H1 (cell line): ENCODE results near the gene RHBDD1. TPM values are rescaled to one million over a fixed set of nuclear protein-coding genes. Genes with fewer than 3 reads are reported as not detected.

Experiments
- ATF2 ChIP-seq: IDR thresholded peaks from 2 replicates; pipeline ENCODE4 v1.6.1; 2012; ENCODE audit warnings: low read length, inconsistent platforms
- CBX8 ChIP-seq: fragments of 300-800, 300-1000 bp; sonication (generic); IDR thresholded peaks from 2 replicates; pipeline ENCODE4 v1.7.1; 2016; ENCODE audit warnings: low read depth, low read length, borderline replicate concordance
- CHD1 ChIP-seq: IDR thresholded peaks from 2 replicates; pipeline ENCODE4 v1.6.1; 2012; ENCODE audit warnings: low read depth, low read length, improper control_type of control experiment
- CHD2 ChIP-seq: IDR thresholded peaks from 2 replicates; pipeline ENCODE4 v1.6.1; 2012; ENCODE audit warnings: low read length, improper control_type of control experiment
- CHD7 ChIP-seq: fragments of 300-600 bp; sonication (generic); IDR thresholded peaks from 2 replicates; pipeline ENCODE4 v1.7.1; 2012; ENCODE audit warnings: low read length, moderate library complexity, mild to moderate bottlenecking, inconsistent platforms; ENCODE audit not compliant: insufficient replicate concordance
- SP1 ChIP-seq: IDR thresholded peaks from 2 replicates; pipeline ENCODE4 v1.6.1; 2011; ENCODE audit warnings: low read depth, low read length
- SUZ12 ChIP-seq: fragments of 200-600 bp; sonication (generic); IDR thresholded peaks from 2 replicates; pipeline ENCODE4 v1.6.1; 2012; ENCODE audit warnings: mild to moderate bottlenecking, inconsistent platforms, low read length, moderate library complexity, mixed read lengths
- TAF1 ChIP-seq: IDR thresholded peaks from 2 replicates; pipeline ENCODE4 v1.6.1; 2011; ENCODE audit warnings: mild to moderate bottlenecking, low read depth, low read length
- polyA plus RNA-seq, 7 experiments: library from polyadenylated mRNA; depleted of rRNA in 3 of 7; stranded (reverse) in 5 of 7; unstranded in 2 of 7; fragments of >200 nt in 5 of 7; fragments of 200-250 nt in 2 of 7; gene quantifications; 1 replicate in 5 of 7; 2 replicates in 1 of 7; 4 replicates in 1 of 7; pipeline versions ENCODE4 v1.2.1 to v1.2.3, GENCODE V29; 2011 to 2013; ENCODE audit warnings: missing spikeins in 2 of 7, mixed read lengths in 2 of 7
- total RNA-seq: library from RNA; stranded (reverse); fragmentation: NEBNext Ultra II Directional; extraction: Animal tissue kit (Norgen Biotek cat#: 25700); gene quantifications from 2 replicates; pipeline ENCODE4 v1.2.1, GENCODE V29; 2021

The RHBDD1 gene
- total and polyA plus RNA-seq, 2 of the 8 experiments (the other 6 are each of a cell fraction or from before 2014, with no cell fraction given): 10.5 to 23.1 TPM

DNA sequence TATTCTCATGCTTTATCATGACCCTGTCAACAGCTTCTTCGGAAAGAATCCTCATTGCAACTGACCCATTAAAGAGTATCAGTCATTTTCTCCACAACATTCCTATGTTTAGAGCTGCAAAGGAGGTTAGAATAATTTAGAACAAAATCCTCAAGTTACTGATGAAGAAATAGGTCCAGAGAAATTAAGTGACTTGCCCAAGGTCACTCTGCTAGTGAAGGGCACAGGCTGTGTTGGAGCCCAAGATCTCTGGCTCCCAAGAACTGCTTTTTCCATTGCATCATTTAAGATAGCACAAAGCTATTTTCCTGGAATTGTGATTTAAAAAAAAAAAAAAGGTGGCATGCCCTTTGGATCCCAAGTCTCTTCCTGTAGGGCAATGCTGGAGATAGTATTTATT is 45.8 kb upstream of the RHBDD1 start (continued):
- TF ChIP-seq CHD7 (no peak), CHD2 (no peak), SP1 (no peak), CBX8 (no peak), ATF2 (no peak), SUZ12 (no peak), TAF1 (no peak), CHD1 (no peak)
